Stimulated activated CD8-positive, alpha-beta memory T cell treated with anti-CD3 and anti-CD28 coated beads, Interleukin-7, amount 100 ng/mL, for 1 hour (primary cell): Measurements from ENCODE around the gene RPS4Y1.

Experiments used
- DNase-seq, 2 donors: peaks; one replicate each; pipeline ENCODE4 v3.0.0-alpha.2; 2020; ENCODE audit warnings: low read depth in 2 of 2

RPS4Y1 gene

GRCh38 chrY:2883561-2883960, 42.2 kb downstream of the RPS4Y1 start:
- DNase-seq, result no peak

- DNase-seq, result no peak
These were observed 44.5 kb downstream of the RPS4Y1 start for GRCh38 chrY:2885880-2886279.

DNA sequence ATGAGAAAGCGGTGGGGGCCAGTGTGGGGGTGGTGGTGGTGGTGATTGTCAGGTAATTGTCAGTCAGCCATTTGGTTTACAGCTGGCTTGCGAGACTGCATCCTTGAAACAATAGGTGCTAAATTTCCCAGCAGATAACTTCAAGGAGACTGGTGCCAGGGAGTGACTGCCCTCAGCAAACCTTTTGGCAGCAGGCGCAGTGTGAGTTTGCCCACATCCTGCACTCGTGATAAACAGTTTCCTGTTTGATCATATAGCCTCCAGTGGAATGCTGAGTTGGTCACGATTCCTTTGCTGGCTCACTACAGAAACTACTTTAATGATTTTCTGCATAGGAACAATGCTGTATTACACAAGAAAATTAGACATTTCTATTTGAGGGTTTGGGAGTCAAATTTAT, 46.0 kb downstream of the RPS4Y1 start:
- DNase-seq, result no peak

DNA sequence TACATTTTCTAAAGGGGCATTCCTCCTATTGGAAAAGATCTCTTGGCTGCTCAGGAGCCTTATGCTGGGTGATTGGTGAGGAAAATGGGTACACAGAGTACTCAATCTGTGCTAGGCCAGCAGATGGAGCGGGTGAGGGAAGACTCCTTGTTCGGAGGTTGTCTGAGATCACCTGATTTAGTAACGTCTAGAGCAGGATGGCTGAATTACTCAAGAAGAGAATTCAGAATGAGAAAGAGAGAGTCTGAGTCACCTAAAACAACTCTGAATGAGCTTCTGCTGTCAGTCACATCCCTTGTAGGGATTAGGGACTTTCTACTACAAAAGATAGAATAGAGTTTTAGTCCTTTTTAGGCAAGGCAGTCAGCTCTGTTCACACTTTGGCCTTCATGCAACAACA, 46.6 kb downstream of the RPS4Y1 start:
- no peak for DNase-seq

- DNase-seq, result no peak
These were observed 52.1 kb downstream of the RPS4Y1 start for GRCh38 chrY:2893471-2893870.

GRCh38 chrY:2896050-2896449, 54.6 kb downstream of the RPS4Y1 start:
- no peak for DNase-seq

DNA sequence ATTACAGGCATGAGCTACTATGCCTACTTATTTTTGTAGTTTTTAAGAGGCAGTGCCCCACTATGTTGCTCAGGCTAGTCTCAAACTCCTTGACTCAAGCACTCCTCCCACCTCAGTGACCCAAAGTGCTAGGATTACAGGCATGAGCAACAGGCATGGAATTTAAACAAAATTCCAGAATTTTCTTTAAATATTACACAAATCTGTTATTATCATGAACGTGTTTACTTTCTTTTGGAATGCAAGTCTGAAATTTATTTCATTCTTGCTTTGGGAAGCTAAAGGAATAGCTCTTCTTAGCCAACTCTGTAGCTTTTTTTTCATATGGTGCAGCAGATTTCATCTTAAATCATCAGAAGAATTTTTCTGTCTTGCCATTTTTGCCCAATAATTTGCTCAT, 66.0 kb downstream of the RPS4Y1 start:
- no peak for DNase-seq

DNA sequence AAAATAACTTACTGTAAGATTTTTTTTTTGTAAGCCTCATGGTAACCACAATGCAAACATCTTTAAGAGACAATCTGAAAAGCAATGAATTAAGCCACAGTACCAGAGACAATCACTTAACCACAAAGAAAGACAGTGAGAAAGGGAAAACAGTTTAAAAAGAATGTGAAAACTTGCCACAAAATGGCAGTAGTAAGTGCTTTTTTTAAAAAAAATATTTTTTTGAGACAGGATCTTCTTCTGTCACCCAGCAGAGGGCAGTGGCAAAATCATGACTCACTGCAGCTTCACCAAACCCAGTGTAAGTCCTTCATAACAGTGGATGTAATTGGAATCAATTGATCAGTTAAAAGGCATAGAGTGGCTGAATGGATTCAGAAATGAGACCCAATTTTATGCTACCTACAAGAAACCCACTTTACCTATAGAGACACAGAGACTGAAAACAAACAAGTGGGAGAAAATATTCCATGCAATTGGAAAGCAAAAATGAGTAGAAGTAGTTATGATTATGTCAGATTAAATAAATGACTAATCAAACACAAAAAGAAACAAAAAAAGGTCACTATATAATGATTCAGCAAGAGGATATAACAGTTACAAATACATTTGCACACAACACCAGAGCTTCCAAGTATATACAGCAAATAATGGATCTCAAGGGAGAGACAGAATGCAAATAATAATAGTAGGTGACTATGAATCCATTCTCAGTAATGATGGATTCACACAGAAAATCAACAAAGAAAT, 71.8 kb downstream of the RPS4Y1 start:
- peak in 1 of 2 donors; percentile 6 for DNase-seq
